Measurements from ENCODE around the gene MAPK4. TPM values are rescaled to one million over a fixed set of nuclear protein-coding genes. Genes with fewer than 3 reads are reported as not detected.

Gene MAPK4
- total RNA-seq, 1 experiment from 2014 or later, result not detected

GRCh38 chr18:50686409-50686808, 126.5 kb downstream of the MAPK4 start:
- Histone ChIP-seq H3K4me3 (no peak overlapping the region), H3K4me1 (replicated peaks; ENCODE audit: insufficient read depth) (no peaks in the 10 kb centered on the region), H3K27me3 (ENCODE audit: insufficient read depth, low read depth) (no peaks in the 10 kb centered on the region), H3K4me2 (no peak overlapping the region), H2AFZ (no peak overlapping the region), H3K9me3 (ENCODE audit: insufficient read depth, low read depth) (no peaks in the 10 kb centered on the region), H3K27ac (no peak overlapping the region), H3F3A (ENCODE audit: insufficient read depth, low read depth) (no peaks in the 10 kb centered on the region), H3K79me2 (ENCODE audit: low read depth) (no peaks in the 10 kb centered on the region), H4K20me1 (ENCODE audit: insufficient read depth) (no peaks in the 10 kb centered on the region), H3K9me2 (ENCODE audit: insufficient read depth) (no peaks in the 10 kb centered on the region), H3K36me3 (ENCODE audit: low read depth) (no peaks in the 10 kb centered on the region)
- intact Hi-C loops (cut with micrococcal nuclease; ENCODE audit: unreplicated experiment), result no loop called here
- CTCF ChIA-PET, result interaction anchor here (0.6 kb wide), 1 partner anchor 946 kb away, joined by 3 read pairs; no protein-coding TSS in a partner anchor
- DNase-seq, result no peak
- BruUV-seq (replicated peaks), result no TSS peak
- TF ChIP-seq CTCF (conservative IDR thresholded peaks at IDR 0.05) (no peak), EZH2 (IDR thresholded peaks at IDR 0.05; ENCODE audit: low read depth) (no peak)
- POLR2A ChIA-PET (ENCODE audit: unreplicated experiment), result no interaction called here

GRCh38 chr18:50687491-50687890, 127.6 kb downstream of the MAPK4 start:
- H3K4me2 ChIP-seq, result no peak overlapping the region
- no peak overlapping the region for H2AFZ ChIP-seq
- H3K79me2 ChIP-seq (ENCODE audit: low read depth), result no peaks in the 10 kb centered on the region
- no TSS peak for BruUV-seq (replicated peaks)
- no peaks in the 10 kb centered on the region for H3K9me2 ChIP-seq (ENCODE audit: insufficient read depth)
- intact Hi-C loops (cut with micrococcal nuclease; ENCODE audit: unreplicated experiment), result no loop called here
- H3K27ac ChIP-seq, result no peak overlapping the region
- no peaks in the 10 kb centered on the region for H4K20me1 ChIP-seq (ENCODE audit: insufficient read depth)
- POLR2A ChIA-PET (ENCODE audit: unreplicated experiment), result no interaction called here
- no peaks in the 10 kb centered on the region for H3K4me1 ChIP-seq (replicated peaks; ENCODE audit: insufficient read depth)
- no peak overlapping the region for H3K4me3 ChIP-seq
- H3K9me3 ChIP-seq (ENCODE audit: insufficient read depth, low read depth), result no peaks in the 10 kb centered on the region
- no peaks in the 10 kb centered on the region for H3K27me3 ChIP-seq (ENCODE audit: insufficient read depth, low read depth)
- no peak for TF ChIP-seq CTCF (conservative IDR thresholded peaks at IDR 0.05)
- TF ChIP-seq EZH2 (IDR thresholded peaks at IDR 0.05; ENCODE audit: low read depth), result no peak
- H3F3A ChIP-seq (ENCODE audit: insufficient read depth, low read depth), result no peaks in the 10 kb centered on the region
- CTCF ChIA-PET, result no interaction called here
- DNase-seq, result no peak
- no peaks in the 10 kb centered on the region for H3K36me3 ChIP-seq (ENCODE audit: low read depth)

- intact Hi-C loops (cut with micrococcal nuclease; ENCODE audit: unreplicated experiment), result no loop called here
- Histone ChIP-seq H3K27me3 (ENCODE audit: insufficient read depth, low read depth) (no peaks in the 10 kb centered on the region), H3K36me3 (ENCODE audit: low read depth) (no peaks in the 10 kb centered on the region), H3F3A (ENCODE audit: insufficient read depth, low read depth) (no peaks in the 10 kb centered on the region), H3K79me2 (ENCODE audit: low read depth) (no peaks in the 10 kb centered on the region), H3K9me2 (ENCODE audit: insufficient read depth) (no peaks in the 10 kb centered on the region), H3K4me2 (no peak overlapping the region), H3K4me1 (replicated peaks; ENCODE audit: insufficient read depth) (no peaks in the 10 kb centered on the region), H3K27ac (no peak overlapping the region), H4K20me1 (ENCODE audit: insufficient read depth) (no peaks in the 10 kb centered on the region), H3K9me3 (ENCODE audit: insufficient read depth, low read depth) (no peaks in the 10 kb centered on the region), H3K4me3 (no peak overlapping the region), H2AFZ (no peak overlapping the region)
- CTCF ChIA-PET, result interaction anchor here (0.6 kb wide), 1 partner anchor 24 kb away, joined by 5 read pairs; no protein-coding TSS in a partner anchor
- BruUV-seq (replicated peaks), result no TSS peak
- no peak for DNase-seq
- TF ChIP-seq EZH2 (IDR thresholded peaks at IDR 0.05; ENCODE audit: low read depth) (no peak), CTCF (conservative IDR thresholded peaks at IDR 0.05) (no peak)
- POLR2A ChIA-PET (ENCODE audit: unreplicated experiment), result no interaction called here
Observed at GRCh38 chr18:50689578-50689977, 129.7 kb downstream of the MAPK4 start.
